HepG2 (cell line): ENCODE data around the gene ENAH. TPM values are rescaled to one million over a fixed set of nuclear protein-coding genes. Genes with fewer than 3 reads are reported as not detected.

Experiments used
- ATAC-seq: fragments of 200-7000 bp; cut with Tn5 transposase; 3 replicates; pipeline ENCODE4 v1.9.1; 2020; ENCODE audit warnings: mild to moderate bottlenecking, moderate library complexity
- BruUV-seq: library from RNA; stranded (reverse); fragments of 400-500 nt; replicated peaks from 2 replicates; lab custom pipeline; 2021; lab: Mats Ljungman, UMichigan
- CTCF ChIA-PET: fragments of 300-600 bp; formaldehyde crosslinking; extraction: SDS; loops from one replicate; lab custom pipeline; 2021; ENCODE audit warnings: low total read pairs, inconsistent platforms, low intra/inter-chr PET ratio; lab: Yijun Ruan, JAX
- POLR2A ChIA-PET: fragments of 350-600 bp; sonication (Branson Sonifier 250); formaldehyde crosslinking; loops from one replicate; lab custom pipeline; 2020; ENCODE audit warnings: antibody characterized with exemption, inconsistent platforms; lab: Yijun Ruan, JAX
- DNase-seq: peaks from one replicate; pipeline ENCODE4 v3.0.0-alpha.2; 2015; ENCODE audit warnings: low spot score
- FAIRE-seq: peaks from 3 replicates; lab custom pipeline; 2011; peaks lifted over from hg19 to GRCh38; lab: Jason Lieb, UNC
- H2AFZ ChIP-seq: one replicate; pipeline ENCODE4 v1.6.1; 2011; ENCODE audit warnings: low read length, inconsistent platforms
- H3K27ac ChIP-seq: fragments of 300-600 bp; 3 replicates; pipeline ENCODE4 v1.8.0; 2011; ENCODE audit warnings: mixed run types, mild to moderate bottlenecking, mixed read lengths, low read length, inconsistent platforms; ENCODE audit not compliant: insufficient read depth; ENCODE audit errors: extremely low read length
- H3K27me3 ChIP-seq, 2 experiments: fragments of 200-600 bp in 1 of 2; 2 replicates in 1 of 2; 3 replicates in 1 of 2; pipeline versions ENCODE4 v1.6.0 to v1.8.0; 2011; ENCODE audit warnings: low read length in 2 of 2, mild to moderate bottlenecking in 2 of 2, moderate library complexity in 2 of 2, inconsistent platforms in 1 of 2; ENCODE audit not compliant: insufficient read depth in 2 of 2, control insufficient read depth in 1 of 2
- H3K36me3 ChIP-seq, 2 experiments: fragments of 200-600 bp in 1 of 2; replicated peaks in 1 of 2; 2 replicates in 1 of 2; 3 replicates in 1 of 2; pipeline versions ENCODE4 v1.5.1 to v1.8.0; 2011; ENCODE audit warnings: low read length in 2 of 2, inconsistent platforms in 1 of 2; ENCODE audit not compliant: insufficient read depth in 2 of 2, control insufficient read depth in 1 of 2
- H3K4me1 ChIP-seq: 2 replicates; pipeline ENCODE4 v1.5.1; 2012; ENCODE audit warnings: low read length, inconsistent platforms; ENCODE audit not compliant: insufficient read depth
- H3K4me2 ChIP-seq: 2 replicates; pipeline ENCODE4 v1.6.0; 2011; ENCODE audit warnings: low read depth, low read length, inconsistent platforms
- H3K4me3 ChIP-seq, 3 experiments: fragments of 200-600 bp in 1 of 3; sonication (generic), shearing (Covaris generic) in 1 of 3; replicated peaks in 1 of 3; 2 replicates each; pipeline ENCODE4 v1.5.1; 2011 to 2016; ENCODE audit warnings: low read length in 3 of 3, inconsistent platforms in 2 of 3, low read depth in 2 of 3, mild to moderate bottlenecking in 2 of 3, control low read depth in 1 of 3, mixed read lengths in 1 of 3; ENCODE audit not compliant: insufficient read depth in 1 of 3
- H3K79me2 ChIP-seq: one replicate; pipeline ENCODE4 v1.6.1; 2011; ENCODE audit warnings: low read length, inconsistent platforms; ENCODE audit not compliant: insufficient read depth
- H3K9ac ChIP-seq: 2 replicates; pipeline ENCODE4 v1.6.0; 2011; ENCODE audit warnings: mild to moderate bottlenecking, low read depth, low read length, inconsistent platforms; ENCODE audit not compliant: insufficient read depth
- H3K9me3 ChIP-seq: 2 replicates; pipeline ENCODE4 v1.5.1; 2012; ENCODE audit warnings: mild to moderate bottlenecking, low read length
- H4K20me1 ChIP-seq: 2 replicates; pipeline ENCODE4 v1.6.0; 2011; ENCODE audit warnings: inconsistent platforms, mild to moderate bottlenecking, low read length, moderate library complexity; ENCODE audit not compliant: insufficient read depth
- CREB3 ChIP-seq: sonication (generic); formaldehyde crosslinking; IDR thresholded peaks from 2 replicates; pipeline ENCODE4 v1.5.0; 2020; ENCODE audit warnings: missing genetic modification reagents
- ERF ChIP-seq: IDR thresholded peaks from 2 replicates; pipeline ENCODE4 v1.6.1; 2018; ENCODE audit warnings: missing biosample characterization, missing genetic modification reagents
- FOXC1 ChIP-seq: sonication (generic); formaldehyde crosslinking; IDR thresholded peaks from 2 replicates; pipeline ENCODE4 v1.8.0; 2022; ENCODE audit warnings: mild to moderate bottlenecking, missing genetic modification reagents, borderline replicate concordance
- HDAC2 ChIP-seq: sonication (generic); formaldehyde crosslinking; IDR thresholded peaks from 2 replicates; pipeline ENCODE4 v1.4.0; 2020; ENCODE audit warnings: missing genetic modification reagents
- KDM3A ChIP-seq: IDR thresholded peaks from 2 replicates; pipeline ENCODE4 v1.6.1; 2018; ENCODE audit warnings: low read depth, missing compliant biosample characterization
- MAFG ChIP-seq: sonication (generic); formaldehyde crosslinking; IDR thresholded peaks from 2 replicates; pipeline ENCODE4 v1.5.1; 2020; ENCODE audit warnings: mild to moderate bottlenecking, missing genetic modification reagents
- MBNL3 ChIP-seq: fragments of 250-450 bp; sonication (Bioruptor Pico); conservative IDR thresholded peaks from 2 replicates; pipeline ENCODE4 v1.8.0; 2022; ENCODE audit warnings: mild to moderate bottlenecking, inconsistent platforms
- MIER2 ChIP-seq: IDR thresholded peaks from 2 replicates; pipeline ENCODE4 v1.6.1; 2016; ENCODE audit warnings: missing biosample characterization, missing genetic modification reagents
- MTA3 ChIP-seq: sonication (generic); formaldehyde crosslinking; IDR thresholded peaks from 2 replicates; pipeline ENCODE4 v1.4.0; 2020; ENCODE audit warnings: missing genetic modification reagents
- NBN ChIP-seq: fragments of 450-650 bp; conservative IDR thresholded peaks from 2 replicates; pipeline ENCODE4 v1.6.1; 2017
- NR3C1 ChIP-seq: sonication (generic); formaldehyde crosslinking; IDR thresholded peaks from 2 replicates; pipeline ENCODE4 v1.4.0; 2020; ENCODE audit warnings: missing genetic modification reagents
- ZBTB2 ChIP-seq: sonication (generic); formaldehyde crosslinking; IDR thresholded peaks from 2 replicates; pipeline ENCODE4 v1.8.0; 2022; ENCODE audit warnings: low read depth, missing genetic modification reagents
- ZC3H13 ChIP-seq: sonication (generic); formaldehyde crosslinking; IDR thresholded peaks from 2 replicates; pipeline ENCODE4 v1.8.1; 2023; ENCODE audit warnings: mild to moderate bottlenecking, missing genetic modification reagents, moderate library complexity
- ZFP37 ChIP-seq: sonication (generic); formaldehyde crosslinking; IDR thresholded peaks from 2 replicates; pipeline ENCODE4 v1.4.0; 2020; ENCODE audit warnings: missing genetic modification reagents, borderline replicate concordance
- ZNF281 ChIP-seq: sonication (generic); formaldehyde crosslinking; IDR thresholded peaks from 2 replicates; pipeline ENCODE4 v1.4.0; 2020; ENCODE audit warnings: missing genetic modification reagents, borderline replicate concordance
- ZNF34 ChIP-seq: sonication (generic); formaldehyde crosslinking; IDR thresholded peaks from 2 replicates; pipeline ENCODE4 v1.4.0; 2020; ENCODE audit warnings: mild to moderate bottlenecking, missing genetic modification reagents, borderline replicate concordance
- ZNF543 ChIP-seq: sonication (generic); formaldehyde crosslinking; IDR thresholded peaks from 2 replicates; pipeline ENCODE4 v1.4.0; 2020; ENCODE audit warnings: mild to moderate bottlenecking, missing genetic modification reagents
- ZNF589 ChIP-seq: sonication (generic); formaldehyde crosslinking; conservative IDR thresholded peaks from 2 replicates; pipeline ENCODE4 v1.8.0; 2022; ENCODE audit warnings: mild to moderate bottlenecking, moderate library complexity, missing genetic modification reagents
- ZNF644 ChIP-seq: IDR thresholded peaks from 2 replicates; pipeline ENCODE4 v1.6.1; 2016; ENCODE audit warnings: low read depth
- ZNF768 ChIP-seq: sonication (generic); formaldehyde crosslinking; IDR thresholded peaks from 2 replicates; pipeline ENCODE4 v1.4.0; 2020; ENCODE audit warnings: missing genetic modification reagents
- in situ Hi-C: cut with HindIII; loops from 2 replicates; pipeline ENCODE4 v1.10.0; 2017; ENCODE audit warnings: low pct_unique_long_range_greater_than_20kb; ENCODE audit not compliant: extremely low pct_ligation_motif_present
- intact Hi-C: fragments of 100-400 bp; cut with micrococcal nuclease; formaldehyde crosslinking; loops from one replicate; pipeline ENCODE4 v1.10.0; 2022; ENCODE audit not compliant: unreplicated experiment
- polyA plus RNA-seq, 8 experiments: library from polyadenylated mRNA; depleted of rRNA in 3 of 8; stranded (reverse) in 7 of 8; unstranded in 1 of 8; fragments of >200 nt; fragmentation: Illumina TruSeq in 4 of 8; extraction: Trizol in 4 of 8; gene quantifications; 2 replicates each; pipeline versions ENCODE4 v1.2.1 to v1.2.3, GENCODE V29; 2011 to 2016; ENCODE audit warnings: low read depth in 4 of 8, missing spikeins in 1 of 8, mixed read lengths in 1 of 8; ENCODE audit not compliant: insufficient read depth in 1 of 8
- total RNA-seq, 5 experiments: library from RNA; depleted of rRNA; stranded (reverse); fragments of >200 nt; fragmentation: Illumina TruSeq; extraction: Trizol; gene quantifications; 2 replicates each; pipeline ENCODE4 v1.2.3, GENCODE V29; 2016; ENCODE audit warnings: low read depth in 1 of 5

The ENAH gene
- total and polyA plus RNA-seq, 2 of the 13 experiments (the other 11 are each of a cell fraction or from before 2014, with no cell fraction given) = 22.1 to 58.3 TPM

- Histone ChIP-seq H3K79me2 (peaks cover 78% of the 10 kb centered on the region), H3K27me3 (no peaks in the 10 kb centered on the region), H3K36me3 (peaks cover 0 to 2% of the 10 kb centered on the region in 2 experiments; a peak in 2 of 5 replicates), H3K27ac (no peak overlapping the region), H2AFZ (no peak overlapping the region), H3K9ac (no peak overlapping the region), H3K4me1 (peaks cover 27% of the 10 kb centered on the region), H3K4me2 (no peak overlapping the region), H4K20me1 (0 out of 2 replicates have a peak, but pooled peaks cover 7% of the 10 kb centered on the region), H3K4me3 (no peak overlapping the region), H3K9me3 (no peaks in the 10 kb centered on the region)
- BruUV-seq = no TSS peak
- ATAC-seq (no peak), DNase-seq (no peak), FAIRE-seq (no peak)
- intact Hi-C loops (no loop called here), in situ Hi-C loops (no loop called here)
- POLR2A ChIA-PET = no interaction called here
- CTCF ChIA-PET = no interaction called here
- TF ChIP-seq ZFP37 (CRISPR knock-in tag) = no peak
- no peak for TF ChIP-seq FOXC1
- no peak for TF ChIP-seq MBNL3 (CRISPR knock-in tag)
- TF ChIP-seq ZNF34 = no peak
- no peak for TF ChIP-seq ZC3H13 (CRISPR knock-in tag)
- TF ChIP-seq ZNF543 = no peak
- TF ChIP-seq MIER2 = no peak
- TF ChIP-seq MTA3 (CRISPR knock-in tag) = no peak
- TF ChIP-seq NBN = no peak
- no peak for TF ChIP-seq NR3C1 (CRISPR knock-in tag)
- no peak for TF ChIP-seq ZNF281 (CRISPR knock-in tag)
- TF ChIP-seq ZNF589 (CRISPR knock-in tag) = no peak
- TF ChIP-seq CREB3 = no peak
- no peak for TF ChIP-seq ZNF644 (CRISPR knock-in tag)
- no peak for TF ChIP-seq MAFG (CRISPR knock-in tag)
- no peak for TF ChIP-seq ZBTB2 (CRISPR knock-in tag)
- TF ChIP-seq ERF (CRISPR knock-in tag) = no peak
- no peak for TF ChIP-seq KDM3A
- TF ChIP-seq HDAC2 = no peak
- no peak for TF ChIP-seq ZNF768
Measured at GRCh38 chr1:225635649-225636048, 17.3 kb downstream of the ENAH start.
